ENCODE data around the gene CRB3.

DNA sequence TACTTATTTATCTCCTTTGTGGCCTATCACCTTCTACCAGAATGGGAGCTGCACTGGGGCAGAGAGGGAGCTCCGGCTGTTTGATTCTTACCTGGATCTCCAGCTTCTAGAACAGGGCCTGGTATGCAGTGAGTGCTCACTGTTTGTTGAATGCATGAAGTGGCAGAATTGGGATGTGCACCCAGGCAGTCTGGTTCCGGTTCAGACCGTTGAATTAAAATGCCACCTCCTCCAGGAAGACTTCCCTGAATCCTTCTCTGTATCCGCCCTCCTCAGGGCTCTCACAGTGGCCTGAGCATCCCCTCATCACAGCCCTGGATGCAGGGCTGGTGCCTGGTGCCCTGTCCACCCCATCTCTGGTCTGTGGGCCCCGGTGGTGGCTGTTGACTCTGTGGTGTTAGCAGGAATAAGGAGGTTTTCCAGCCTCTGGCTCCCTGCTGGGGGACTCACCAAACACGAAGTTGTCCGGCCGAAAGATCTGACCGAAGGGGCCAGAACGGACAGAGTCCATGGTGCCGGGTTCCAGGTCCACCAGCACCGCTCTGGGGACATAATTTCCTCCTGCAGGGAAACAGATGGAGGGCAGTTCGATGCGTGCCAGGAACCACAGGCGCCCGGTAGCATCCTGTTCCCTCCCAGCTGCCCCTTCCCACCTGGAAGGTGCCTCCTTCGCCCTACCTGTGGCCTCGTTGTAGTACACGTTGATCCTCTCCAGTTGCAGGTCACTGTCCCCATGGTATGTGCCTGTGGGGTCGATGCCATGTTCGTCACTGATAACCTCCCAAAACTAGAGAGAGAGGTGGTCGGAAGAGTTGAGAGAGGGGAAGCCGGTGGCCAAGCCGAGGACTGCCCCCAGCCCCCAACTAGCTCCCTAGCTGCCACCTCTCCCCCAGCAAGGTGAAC is 37.0 kb downstream of the CRB3 start:
- TF ChIP-seq, protein P1, sequence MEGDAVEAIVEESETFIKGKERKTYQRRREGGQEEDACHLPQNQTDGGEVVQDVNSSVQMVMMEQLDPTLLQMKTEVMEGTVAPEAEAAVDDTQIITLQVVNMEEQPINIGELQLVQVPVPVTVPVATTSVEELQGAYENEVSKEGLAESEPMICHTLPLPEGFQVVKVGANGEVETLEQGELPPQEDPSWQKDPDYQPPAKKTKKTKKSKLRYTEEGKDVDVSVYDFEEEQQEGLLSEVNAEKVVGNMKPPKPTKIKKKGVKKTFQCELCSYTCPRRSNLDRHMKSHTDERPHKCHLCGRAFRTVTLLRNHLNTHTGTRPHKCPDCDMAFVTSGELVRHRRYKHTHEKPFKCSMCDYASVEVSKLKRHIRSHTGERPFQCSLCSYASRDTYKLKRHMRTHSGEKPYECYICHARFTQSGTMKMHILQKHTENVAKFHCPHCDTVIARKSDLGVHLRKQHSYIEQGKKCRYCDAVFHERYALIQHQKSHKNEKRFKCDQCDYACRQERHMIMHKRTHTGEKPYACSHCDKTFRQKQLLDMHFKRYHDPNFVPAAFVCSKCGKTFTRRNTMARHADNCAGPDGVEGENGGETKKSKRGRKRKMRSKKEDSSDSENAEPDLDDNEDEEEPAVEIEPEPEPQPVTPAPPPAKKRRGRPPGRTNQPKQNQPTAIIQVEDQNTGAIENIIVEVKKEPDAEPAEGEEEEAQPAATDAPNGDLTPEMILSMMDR (IDR thresholded peaks at IDR 0.05; ENCODE audit: low read depth, low read length, missing input control), result no peak
- TF ChIP-seq TAF1 (conservative IDR thresholded peaks at IDR 0.05), result no peak
- TF ChIP-seq RXRA (IDR thresholded peaks at IDR 0.05), result no peak
- no peak for TF ChIP-seq RAD21 (IDR thresholded peaks at IDR 0.05)
- TF ChIP-seq, protein P2, sequence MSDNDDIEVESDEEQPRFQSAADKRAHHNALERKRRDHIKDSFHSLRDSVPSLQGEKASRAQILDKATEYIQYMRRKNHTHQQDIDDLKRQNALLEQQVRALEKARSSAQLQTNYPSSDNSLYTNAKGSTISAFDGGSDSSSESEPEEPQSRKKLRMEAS (IDR thresholded peaks at IDR 0.05), result no peak
- TF ChIP-seq, protein P3, sequence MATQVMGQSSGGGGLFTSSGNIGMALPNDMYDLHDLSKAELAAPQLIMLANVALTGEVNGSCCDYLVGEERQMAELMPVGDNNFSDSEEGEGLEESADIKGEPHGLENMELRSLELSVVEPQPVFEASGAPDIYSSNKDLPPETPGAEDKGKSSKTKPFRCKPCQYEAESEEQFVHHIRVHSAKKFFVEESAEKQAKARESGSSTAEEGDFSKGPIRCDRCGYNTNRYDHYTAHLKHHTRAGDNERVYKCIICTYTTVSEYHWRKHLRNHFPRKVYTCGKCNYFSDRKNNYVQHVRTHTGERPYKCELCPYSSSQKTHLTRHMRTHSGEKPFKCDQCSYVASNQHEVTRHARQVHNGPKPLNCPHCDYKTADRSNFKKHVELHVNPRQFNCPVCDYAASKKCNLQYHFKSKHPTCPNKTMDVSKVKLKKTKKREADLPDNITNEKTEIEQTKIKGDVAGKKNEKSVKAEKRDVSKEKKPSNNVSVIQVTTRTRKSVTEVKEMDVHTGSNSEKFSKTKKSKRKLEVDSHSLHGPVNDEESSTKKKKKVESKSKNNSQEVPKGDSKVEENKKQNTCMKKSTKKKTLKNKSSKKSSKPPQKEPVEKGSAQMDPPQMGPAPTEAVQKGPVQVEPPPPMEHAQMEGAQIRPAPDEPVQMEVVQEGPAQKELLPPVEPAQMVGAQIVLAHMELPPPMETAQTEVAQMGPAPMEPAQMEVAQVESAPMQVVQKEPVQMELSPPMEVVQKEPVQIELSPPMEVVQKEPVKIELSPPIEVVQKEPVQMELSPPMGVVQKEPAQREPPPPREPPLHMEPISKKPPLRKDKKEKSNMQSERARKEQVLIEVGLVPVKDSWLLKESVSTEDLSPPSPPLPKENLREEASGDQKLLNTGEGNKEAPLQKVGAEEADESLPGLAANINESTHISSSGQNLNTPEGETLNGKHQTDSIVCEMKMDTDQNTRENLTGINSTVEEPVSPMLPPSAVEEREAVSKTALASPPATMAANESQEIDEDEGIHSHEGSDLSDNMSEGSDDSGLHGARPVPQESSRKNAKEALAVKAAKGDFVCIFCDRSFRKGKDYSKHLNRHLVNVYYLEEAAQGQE (IDR thresholded peaks at IDR 0.05), result no peak
- TF ChIP-seq, protein P4, sequence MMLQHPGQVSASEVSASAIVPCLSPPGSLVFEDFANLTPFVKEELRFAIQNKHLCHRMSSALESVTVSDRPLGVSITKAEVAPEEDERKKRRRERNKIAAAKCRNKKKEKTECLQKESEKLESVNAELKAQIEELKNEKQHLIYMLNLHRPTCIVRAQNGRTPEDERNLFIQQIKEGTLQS (IDR thresholded peaks at IDR 0.05), result no peak
- no peak for TF ChIP-seq SP1 (IDR thresholded peaks at IDR 0.05)
- no peak for TF ChIP-seq FOXA1 (IDR thresholded peaks at IDR 0.05)

All from liver (tissue), 3 donors.